Panc1 (cell line): ENCODE data around the gene C1orf50. TPM values are rescaled to one million over a fixed set of nuclear protein-coding genes. Genes with fewer than 3 reads are reported as not detected.
A peak's percentile ranks its signal among the peaks of the same experiment; 100 is the strongest.

Experiments
- ATAC-seq: fragments of 200-7000 bp; cut with Tn5 transposase; 2 replicates; pipeline ENCODE4 v1.9.1; 2020; ENCODE audit warnings: mild to moderate bottlenecking, moderate library complexity
- BruUV-seq: library from RNA; stranded (reverse); fragments of 400-500 nt; replicated peaks from 2 replicates; lab custom pipeline; 2021; lab: Mats Ljungman, UMichigan
- CTCF ChIA-PET: fragments of 300-600 bp; sonication (Branson Sonifier 250); formaldehyde crosslinking; loops from one replicate; lab custom pipeline; 2022; ENCODE audit warnings: antibody characterized with exemption; lab: Charles Lee
- POLR2A ChIA-PET: fragments of 300-600 bp; sonication (Branson Sonifier 250); formaldehyde crosslinking; loops from one replicate; lab custom pipeline; 2022; ENCODE audit warnings: antibody characterized with exemption; lab: Charles Lee
- DNase-seq: peaks from one replicate; pipeline ENCODE4 v3.0.0-alpha.2; 2010; ENCODE audit warnings: low read depth, low spot score
- H3K27ac ChIP-seq: 2 replicates; pipeline ENCODE4 v1.5.1; 2011; ENCODE audit warnings: mild to moderate bottlenecking, low read length, inconsistent platforms
- H3K27me3 ChIP-seq: fragments of 200-500 bp; sonication (Bioruptor generic); 2 replicates; pipeline ENCODE4 v1.6.0; 2014; ENCODE audit warnings: low read length, inconsistent platforms; ENCODE audit not compliant: control insufficient read depth, insufficient read depth
- H3K36me3 ChIP-seq: fragments of 200-500 bp; sonication (Bioruptor generic); 2 replicates; pipeline ENCODE4 v1.5.1; 2014; ENCODE audit warnings: inconsistent platforms, mild to moderate bottlenecking, low read length, moderate library complexity; ENCODE audit not compliant: control insufficient read depth, insufficient read depth
- H3K4me1 ChIP-seq: 2 replicates; pipeline ENCODE4 v1.5.1; 2011; ENCODE audit warnings: inconsistent platforms, mild to moderate bottlenecking, low read length, moderate library complexity; ENCODE audit not compliant: control insufficient read depth, insufficient read depth
- H3K4me3 ChIP-seq, 2 experiments: 2 replicates each; pipeline ENCODE4 v1.5.1; 2011 to 2012; ENCODE audit warnings: low read depth in 2 of 2, low read length in 2 of 2, mild to moderate bottlenecking in 2 of 2, inconsistent platforms in 1 of 2, moderate library complexity in 1 of 2
- H3K9me3 ChIP-seq: fragments of 200-500 bp; sonication (Bioruptor generic); 2 replicates; pipeline ENCODE4 v1.5.1; 2014; ENCODE audit warnings: low read depth, mild to moderate bottlenecking, inconsistent platforms, low read length, moderate library complexity; ENCODE audit not compliant: control insufficient read depth, insufficient read depth
- CTCF ChIP-seq: fragments of 450-650 bp; IDR thresholded peaks from 2 replicates; pipeline ENCODE4 v1.5.1; 2017; ENCODE audit warnings: mild to moderate bottlenecking
- POLR2AphosphoS5 ChIP-seq: IDR thresholded peaks from 2 replicates; pipeline ENCODE4 v1.6.1; 2012; ENCODE audit warnings: mild to moderate bottlenecking, low read depth, low read length, moderate library complexity
- REST ChIP-seq, 2 experiments: IDR thresholded peaks; 2 replicates each; pipeline ENCODE4 v1.6.1; 2011 to 2012; ENCODE audit warnings: low read depth in 2 of 2, control low read depth in 1 of 2, low read length in 1 of 2, mild to moderate bottlenecking in 1 of 2, moderate library complexity in 1 of 2; ENCODE audit not compliant: insufficient read depth in 1 of 2
- SIN3A ChIP-seq: IDR thresholded peaks from 2 replicates; pipeline ENCODE4 v1.6.1; 2012; ENCODE audit warnings: low read depth, mild to moderate bottlenecking, low read length, moderate library complexity, borderline replicate concordance; ENCODE audit not compliant: insufficient read depth
- TCF7L2 ChIP-seq: IDR thresholded peaks from 2 replicates; pipeline ENCODE4 v1.6.1; 2011; ENCODE audit warnings: mild to moderate bottlenecking, low read depth, low read length, inconsistent platforms
- in situ Hi-C: cut with HindIII; loops from 2 replicates; pipeline ENCODE4 v1.10.0; 2016; ENCODE audit warnings: low sequenced_read_pairs, low pct_unique_long_range_greater_than_20kb
- intact Hi-C: fragments of 100-400 bp; cut with micrococcal nuclease; formaldehyde crosslinking; loops from one replicate; pipeline ENCODE4 v1.10.0; 2022; ENCODE audit not compliant: unreplicated experiment
- total RNA-seq: library from RNA; stranded (reverse); gene quantifications from one replicate; pipeline ENCODE4 v1.2.1, GENCODE V29; 2021; ENCODE audit not compliant: unreplicated experiment

The C1orf50 gene
- total RNA-seq, 1 experiment from 2014 or later, result 5.8 TPM

- DNase-seq (no peak), ATAC-seq (0 out of 2 replicates have a peak, but pooled peaks have one; percentile 78)
- H3K27ac ChIP-seq, result no peak overlapping the region
- H3K4me1 ChIP-seq, result no peaks in the 10 kb centered on the region
- POLR2A ChIA-PET, result no interaction called here
- BruUV-seq, result no TSS peak
- in situ Hi-C loops, result no loop called here
- TF ChIP-seq TCF7L2, result no peak
- peak; percentile 77 for TF ChIP-seq CTCF
- TF ChIP-seq SIN3A, result no peak
- no peak for TF ChIP-seq REST (IDR thresholded peaks at IDR 0.05; ENCODE audit: insufficient read depth in 1 of 2, low read depth in 2 of 2, low read length in 1 of 2)
- no peak for TF ChIP-seq POLR2AphosphoS5
- intact Hi-C loops, result loop anchor here (5.0 kb wide), 1 partner anchor 294 kb away; no protein-coding TSS in a partner anchor
- CTCF ChIA-PET, result interaction anchor here (0.7 to 1.2 kb wide), 5 partner anchors 11 to 296 kb away, joined by 3 to 8 read pairs (median 4); partner anchors contain the start of genes C1orf50 and P3H1
- no peaks in the 10 kb centered on the region for H3K27me3 ChIP-seq
- no peak overlapping the region for H3K4me3 ChIP-seq
- no peaks in the 10 kb centered on the region for H3K9me3 ChIP-seq
- peaks cover 4% of the 10 kb centered on the region; the same call in 1 of the 2 replicates for H3K36me3 ChIP-seq
These were observed 10.8 kb downstream of the C1orf50 start for GRCh38 chr1:42777852-42778251.

GRCh38 chr1:42779725-42780124, 12.7 kb downstream of the C1orf50 start:
- intact Hi-C loops, result loop anchor here (5.0 kb wide), 1 partner anchor 293 kb away; no protein-coding TSS in a partner anchor
- Histone ChIP-seq H3K27me3 (no peaks in the 10 kb centered on the region), H3K9me3 (no peaks in the 10 kb centered on the region), H3K27ac (no peak overlapping the region), H3K36me3 (peaks cover 4% of the 10 kb centered on the region; the same call in 1 of the 2 replicates), H3K4me1 (no peaks in the 10 kb centered on the region), H3K4me3 (no peak overlapping the region)
- no peak for DNase-seq
- TF ChIP-seq CTCF, result no peak
- no peak for TF ChIP-seq REST (IDR thresholded peaks at IDR 0.05; ENCODE audit: insufficient read depth in 1 of 2, low read depth in 2 of 2, low read length in 1 of 2)
- no peak for TF ChIP-seq POLR2AphosphoS5
- no peak for TF ChIP-seq SIN3A
- TF ChIP-seq TCF7L2, result no peak
- no peak for ATAC-seq
- ChIA-PET CTCF (interaction anchor here (0.7 kb wide), 1 partner anchor 56 kb away, joined by 3 read pairs; no protein-coding TSS in a partner anchor), POLR2A (no interaction called here)
- BruUV-seq, result no TSS peak
- in situ Hi-C loops, result no loop called here
